Endothelial cell of umbilical vein (primary cell): ENCODE data around the gene AFF1. TPM values are rescaled to one million over a fixed set of nuclear protein-coding genes. Genes with fewer than 3 reads are reported as not detected.

Experiments
- BruUV-seq: library from RNA; stranded (reverse); fragments of 400-500 nt; replicated peaks from 2 replicates; lab custom pipeline; 2021; lab: Mats Ljungman, UMichigan
- CTCF ChIA-PET: fragments of 300-600, 350-600 bp; sonication (Branson Sonifier 250); formaldehyde crosslinking; loops from one replicate; lab custom pipeline; 2021; ENCODE audit warnings: antibody characterized with exemption, inconsistent platforms; lab: Charles Lee
- POLR2A ChIA-PET: fragments of 300-600, 350-600 bp; sonication (Branson Sonifier 250); formaldehyde crosslinking; loops from one replicate; lab custom pipeline; 2021; ENCODE audit warnings: antibody characterized with exemption, inconsistent platforms; lab: Charles Lee
- DNase-seq: peaks from one replicate; pipeline ENCODE4 v3.0.0-alpha.2; 2011; ENCODE audit warnings: low read depth, low spot score
- FAIRE-seq: peaks from 2 replicates; lab custom pipeline; 2011; peaks lifted over from hg19 to GRCh38; lab: Jason Lieb, UNC
- H2AFZ ChIP-seq: 2 replicates; pipeline ENCODE4 v1.6.0; 2012; ENCODE audit warnings: low read depth, low read length, control low read depth, inconsistent platforms
- H3K27ac ChIP-seq: 2 replicates; pipeline ENCODE4 v1.5.1; 2011; ENCODE audit warnings: low read depth, mild to moderate bottlenecking, control low read depth, low read length, moderate library complexity; ENCODE audit not compliant: insufficient read depth
- H3K27me3 ChIP-seq, 2 experiments: 2 replicates each; pipeline versions ENCODE4 v1.6.0 to v1.6.1; 2011; ENCODE audit warnings: low read length in 2 of 2, mixed read lengths in 1 of 2; ENCODE audit not compliant: control insufficient read depth in 2 of 2, insufficient read depth in 2 of 2
- H3K36me3 ChIP-seq, 2 experiments: 2 replicates in 1 of 2; 3 replicates in 1 of 2; pipeline ENCODE4 v1.5.1; 2011; ENCODE audit warnings: low read length in 2 of 2, mild to moderate bottlenecking in 1 of 2, moderate library complexity in 1 of 2; ENCODE audit not compliant: control insufficient read depth in 2 of 2, insufficient read depth in 2 of 2; ENCODE audit errors: extremely low read depth in 1 of 2
- H3K4me1 ChIP-seq: 3 replicates; pipeline ENCODE4 v1.5.1; 2011; ENCODE audit warnings: mild to moderate bottlenecking, low read length; ENCODE audit not compliant: control insufficient read depth, insufficient read depth; ENCODE audit errors: extremely low read depth
- H3K4me2 ChIP-seq: 2 replicates; pipeline ENCODE4 v1.6.1; 2011; ENCODE audit warnings: low read length, control low read depth, mixed read lengths; ENCODE audit not compliant: insufficient read depth
- H3K4me3 ChIP-seq, 3 experiments: fragments of 200-600 bp in 1 of 3; sonication (generic), shearing (Covaris generic) in 1 of 3; replicated peaks in 1 of 3; 2 replicates each; pipeline ENCODE4 v1.5.1; 2011 to 2016; ENCODE audit warnings: control low read depth in 3 of 3, low read length in 3 of 3, mild to moderate bottlenecking in 2 of 3, inconsistent platforms in 1 of 3, low read depth in 1 of 3, moderate library complexity in 1 of 3; ENCODE audit not compliant: insufficient read depth in 1 of 3
- H3K79me2 ChIP-seq: 2 replicates; pipeline ENCODE4 v1.6.0; 2012; ENCODE audit warnings: low read length, inconsistent platforms; ENCODE audit not compliant: control insufficient read depth, insufficient read depth
- H3K9ac ChIP-seq: replicated peaks from 2 replicates; pipeline ENCODE3; 2011; ENCODE audit warnings: low read length, control low read depth; ENCODE audit not compliant: insufficient read depth; ENCODE audit errors: extremely low read depth
- H3K9me1 ChIP-seq: replicated peaks from 3 replicates; pipeline ENCODE4 v1.6.0; 2011; ENCODE audit warnings: mild to moderate bottlenecking, low read length; ENCODE audit not compliant: control insufficient read depth, insufficient read depth; ENCODE audit errors: extremely low read depth
- H3K9me3 ChIP-seq: replicated peaks from 2 replicates; pipeline ENCODE4 v1.5.1; 2012; ENCODE audit warnings: low read length, inconsistent platforms; ENCODE audit not compliant: control insufficient read depth, insufficient read depth
- H4K20me1 ChIP-seq: replicated peaks from 2 replicates; pipeline ENCODE3; 2011; ENCODE audit warnings: mild to moderate bottlenecking, low read length; ENCODE audit not compliant: control insufficient read depth, insufficient read depth; ENCODE audit errors: extremely low read depth
- CTCF ChIP-seq, 2 donors: IDR thresholded peaks; 1 replicate in 1 of 2; 2 replicates in 1 of 2; pipeline ENCODE4 v1.5.1; 2011; ENCODE audit warnings: low read length in 2 of 2, mild to moderate bottlenecking in 2 of 2, moderate library complexity in 2 of 2, control low read depth in 1 of 2, inconsistent platforms in 1 of 2, low read depth in 1 of 2; ENCODE audit not compliant: insufficient read depth in 1 of 2; ENCODE audit errors: extremely low read depth in 1 of 2
- EZH2 ChIP-seq: IDR thresholded peaks from 2 replicates; pipeline ENCODE4 v1.6.1; 2012; ENCODE audit warnings: borderline replicate concordance, low read depth, mild to moderate bottlenecking, moderate library complexity, low read length, inconsistent platforms; ENCODE audit not compliant: severe bottlenecking
- FOS ChIP-seq: IDR thresholded peaks from 2 replicates; pipeline ENCODE4 v1.6.1; 2011; ENCODE audit warnings: mild to moderate bottlenecking, low read length, moderate library complexity, borderline replicate concordance; ENCODE audit not compliant: insufficient read depth
- GATA2 ChIP-seq: IDR thresholded peaks from 2 replicates; pipeline ENCODE4 v1.7.0; 2011; ENCODE audit warnings: low read depth, mild to moderate bottlenecking, moderate library complexity, mixed read lengths, low read length; ENCODE audit not compliant: insufficient read length, insufficient read depth
- JUN ChIP-seq: IDR thresholded peaks from 2 replicates; pipeline ENCODE4 v1.6.1; 2011; ENCODE audit warnings: borderline replicate concordance, low read depth; ENCODE audit not compliant: insufficient read length, insufficient read depth
- MYC ChIP-seq: IDR thresholded peaks from one replicate; pipeline ENCODE4 v1.6.1; 2011; ENCODE audit warnings: mild to moderate bottlenecking, low read depth, low read length
- POLR2A ChIP-seq: IDR thresholded peaks from 2 replicates; pipeline ENCODE4 v1.6.1; 2012; ENCODE audit warnings: low read depth, mild to moderate bottlenecking, control low read depth, low read length
- POLR2AphosphoS5 ChIP-seq: IDR thresholded peaks from 2 replicates; pipeline ENCODE4 v1.6.1; 2012; ENCODE audit warnings: low read depth, mild to moderate bottlenecking, control low read depth, low read length, moderate library complexity; ENCODE audit not compliant: insufficient read depth
- dilution Hi-C: fragments of 300-500 bp; cut with MboI; formaldehyde crosslinking; loops from one replicate; pipeline ENCODE4 v1.15.0; 2019; ENCODE audit warnings: low sequenced_read_pairs; ENCODE audit not compliant: extremely low pct_ligation_motif_present
- intact Hi-C: fragments of 100-400 bp; cut with micrococcal nuclease; formaldehyde crosslinking; loops from one replicate; pipeline ENCODE4 v1.10.0; 2022
- polyA plus RNA-seq, 4 experiments: library from polyadenylated mRNA; depleted of rRNA in 3 of 4; stranded (reverse) in 3 of 4; unstranded in 1 of 4; fragments of >200 nt; gene quantifications; 2 replicates each; pipeline versions ENCODE4 v1.2.1 to v1.2.3, GENCODE V29; 2011 to 2012; ENCODE audit warnings: missing spikeins in 1 of 4
- total RNA-seq: library from RNA; stranded (reverse); gene quantifications from 2 replicates; pipeline ENCODE4 v1.2.3, GENCODE V29; 2021
- TF ChIP-seq, protein P1 (sequence below): IDR thresholded peaks from 2 replicates; pipeline ENCODE4 v1.6.1; 2011; ENCODE audit not compliant: insufficient read depth, insufficient read length

AFF1 gene
- total and polyA plus RNA-seq, 2 donors (not counting 3 experiments of a cell fraction or from before 2014, with no cell fraction given), result 26.2 to 106 TPM

- no peaks in the 10 kb centered on the region for H4K20me1 ChIP-seq
- dilution Hi-C loops (no loop called here), intact Hi-C loops (no loop called here)
- FAIRE-seq (no peak), DNase-seq (no peak)
- H3K4me1 ChIP-seq, result peaks cover 27% of the 10 kb centered on the region
- TF ChIP-seq POLR2A (no peak), GATA2 (no peak), POLR2AphosphoS5 (no peak), EZH2 (no peak), JUN (no peak), MYC (no peak), FOS (no peak), CTCF (IDR thresholded peaks at IDR 0.05; ENCODE audit: extremely low read depth in 1 of 2, insufficient read depth in 1 of 2, low read depth in 1 of 2, low read length in 2 of 2) (no peak)
- TF ChIP-seq, protein P1, sequence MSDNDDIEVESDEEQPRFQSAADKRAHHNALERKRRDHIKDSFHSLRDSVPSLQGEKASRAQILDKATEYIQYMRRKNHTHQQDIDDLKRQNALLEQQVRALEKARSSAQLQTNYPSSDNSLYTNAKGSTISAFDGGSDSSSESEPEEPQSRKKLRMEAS, result no peak
- no TSS peak for BruUV-seq
- CTCF ChIA-PET, result interaction anchor here (1.1 kb wide), 1 partner anchor 153 kb away, joined by 5 read pairs; the partner anchor contains the start of gene AFF1
- peaks cover 9% of the 10 kb centered on the region for H3K79me2 ChIP-seq
- no peak overlapping the region for H3K27ac ChIP-seq
- no peaks in the 10 kb centered on the region for H3K9me1 ChIP-seq
- POLR2A ChIA-PET, result no interaction called here
- no peak overlapping the region for H3K9ac ChIP-seq
- no peak overlapping the region for H3K4me3 ChIP-seq
- H3K4me2 ChIP-seq, result no peak overlapping the region
- no peaks in the 10 kb centered on the region for H3K9me3 ChIP-seq
- H3K36me3 ChIP-seq, result peaks cover 0 to 3% of the 10 kb centered on the region in 2 experiments
- H2AFZ ChIP-seq, result no peak overlapping the region
- no peaks in the 10 kb centered on the region for H3K27me3 ChIP-seq
Measured at GRCh38 chr4:87087420-87087819, 152.6 kb downstream of the AFF1 start.
